ENCODE results near the gene PPP1R13B. TPM values are rescaled to one million over a fixed set of nuclear protein-coding genes. Genes with fewer than 3 reads are reported as not detected.

PPP1R13B gene
- total and polyA plus RNA-seq, 2 donors from 2014 or later: 15.1 to 69.4 TPM

- H3K9ac ChIP-seq (ENCODE audit: low read length in 3 of 3): no peak overlapping the region
- no peaks in the 10 kb centered on the region for H3K27me3 ChIP-seq (ENCODE audit: control insufficient read depth, insufficient read depth, low read length)
- no peaks in the 10 kb centered on the region for H3K36me3 ChIP-seq (ENCODE audit: control insufficient read depth in 2 of 3, insufficient read depth in 3 of 3, low read length in 3 of 3)
- H3K4me1 ChIP-seq (ENCODE audit: control insufficient read depth in 2 of 3, insufficient read depth in 2 of 3, low read depth in 1 of 3, low read length in 3 of 3): peaks cover 0 to 22% (median 14%) of the 10 kb centered on the region in 3 donors
- TF ChIP-seq, protein P1, sequence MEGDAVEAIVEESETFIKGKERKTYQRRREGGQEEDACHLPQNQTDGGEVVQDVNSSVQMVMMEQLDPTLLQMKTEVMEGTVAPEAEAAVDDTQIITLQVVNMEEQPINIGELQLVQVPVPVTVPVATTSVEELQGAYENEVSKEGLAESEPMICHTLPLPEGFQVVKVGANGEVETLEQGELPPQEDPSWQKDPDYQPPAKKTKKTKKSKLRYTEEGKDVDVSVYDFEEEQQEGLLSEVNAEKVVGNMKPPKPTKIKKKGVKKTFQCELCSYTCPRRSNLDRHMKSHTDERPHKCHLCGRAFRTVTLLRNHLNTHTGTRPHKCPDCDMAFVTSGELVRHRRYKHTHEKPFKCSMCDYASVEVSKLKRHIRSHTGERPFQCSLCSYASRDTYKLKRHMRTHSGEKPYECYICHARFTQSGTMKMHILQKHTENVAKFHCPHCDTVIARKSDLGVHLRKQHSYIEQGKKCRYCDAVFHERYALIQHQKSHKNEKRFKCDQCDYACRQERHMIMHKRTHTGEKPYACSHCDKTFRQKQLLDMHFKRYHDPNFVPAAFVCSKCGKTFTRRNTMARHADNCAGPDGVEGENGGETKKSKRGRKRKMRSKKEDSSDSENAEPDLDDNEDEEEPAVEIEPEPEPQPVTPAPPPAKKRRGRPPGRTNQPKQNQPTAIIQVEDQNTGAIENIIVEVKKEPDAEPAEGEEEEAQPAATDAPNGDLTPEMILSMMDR (IDR thresholded peaks at IDR 0.05; ENCODE audit: borderline replicate concordance, extremely low read depth, insufficient read depth): no peak
- no peak overlapping the region for H3K4me3 ChIP-seq (ENCODE audit: low read length in 3 of 3)
- no peaks in the 10 kb centered on the region for H3K9me3 ChIP-seq (ENCODE audit: control insufficient read depth in 2 of 3, insufficient read depth in 1 of 3, low read length in 3 of 3)
- FAIRE-seq (no peak), DNase-seq (no peak)
- no peak overlapping the region for H3K27ac ChIP-seq (ENCODE audit: low read depth in 2 of 2, low read length in 2 of 2)
- intact Hi-C loops (cut with DNase I): no loop called here
These were observed 27.6 kb upstream of the PPP1R13B start for GRCh38 chr14:103875010-103875409.

- TF ChIP-seq, protein P1 (IDR thresholded peaks at IDR 0.05; ENCODE audit: borderline replicate concordance, extremely low read depth, insufficient read depth): no peak
- intact Hi-C loops (cut with DNase I): no loop called here
- FAIRE-seq (no peak), DNase-seq (no peak)
- no peaks in the 10 kb centered on the region for H3K27me3 ChIP-seq (ENCODE audit: control insufficient read depth, insufficient read depth, low read length)
- no peaks in the 10 kb centered on the region for H3K9me3 ChIP-seq (ENCODE audit: control insufficient read depth in 2 of 3, insufficient read depth in 1 of 3, low read length in 3 of 3)
- peak overlapping the region in 1 of 3 donors; percentile 25 for H3K4me3 ChIP-seq (ENCODE audit: low read length in 3 of 3)
- H3K4me1 ChIP-seq (ENCODE audit: control insufficient read depth in 2 of 3, insufficient read depth in 2 of 3, low read depth in 1 of 3, low read length in 3 of 3): peaks cover 0 to 18% (median 14%) of the 10 kb centered on the region in 3 donors
- H3K9ac ChIP-seq (ENCODE audit: low read length in 3 of 3): no peak overlapping the region
- peak overlapping the region in 1 of 2 donors; percentile 14 for H3K27ac ChIP-seq (ENCODE audit: low read depth in 2 of 2, low read length in 2 of 2)
- H3K36me3 ChIP-seq (ENCODE audit: control insufficient read depth in 2 of 3, insufficient read depth in 3 of 3, low read length in 3 of 3): no peaks in the 10 kb centered on the region
These were observed 25.2 kb upstream of the PPP1R13B start for GRCh38 chr14:103872481-103873113.

DNA sequence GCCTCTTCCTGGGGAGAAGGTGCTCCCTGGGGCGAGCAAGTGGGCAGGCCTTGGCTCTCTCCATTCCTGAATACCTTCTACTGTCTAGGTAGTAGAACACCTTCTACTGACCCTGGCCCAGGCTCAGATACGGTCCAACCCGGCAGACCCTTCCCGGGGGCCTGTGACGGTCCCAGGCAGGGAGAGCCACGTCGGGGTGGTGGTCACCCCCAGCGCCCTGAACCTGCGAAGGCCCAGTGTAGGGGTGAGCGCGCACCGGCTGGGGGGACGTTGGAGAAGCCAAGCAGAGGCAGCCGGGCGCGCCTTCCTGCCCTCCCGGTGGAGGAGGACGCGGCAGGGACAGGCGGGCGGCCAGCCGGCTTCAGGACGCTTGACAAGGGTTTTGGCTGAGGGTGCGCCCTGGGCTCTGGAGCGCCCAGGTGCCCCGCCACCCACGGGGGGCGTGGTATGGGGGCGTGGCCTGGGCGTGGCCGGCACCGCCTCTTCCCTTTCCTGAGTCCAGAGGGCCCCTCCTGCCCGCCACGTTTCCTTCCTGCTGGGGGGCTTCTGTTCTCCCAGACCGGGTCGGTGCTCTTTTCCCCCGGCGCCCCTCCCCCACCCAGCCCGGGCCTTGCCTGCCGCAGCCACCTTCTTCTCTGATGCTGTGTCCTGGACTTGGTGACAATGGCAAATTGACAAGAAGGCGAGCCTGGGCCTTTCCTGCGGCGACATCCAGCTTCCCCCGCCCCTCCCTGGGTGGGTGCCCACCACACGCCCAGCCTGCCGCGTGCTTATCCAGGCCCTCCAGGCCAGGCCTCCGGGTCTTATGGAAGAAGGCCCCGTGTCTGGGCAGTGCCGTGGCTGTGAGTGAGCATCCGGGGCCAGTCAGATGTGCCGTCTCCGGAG lies 24.5 kb upstream of the PPP1R13B start:
- TF ChIP-seq, protein P1 (IDR thresholded peaks at IDR 0.05; ENCODE audit: borderline replicate concordance, extremely low read depth, insufficient read depth): no peak
- intact Hi-C loops (cut with DNase I): no loop called here
- Histone ChIP-seq H3K9me3 (ENCODE audit: control insufficient read depth in 2 of 3, insufficient read depth in 1 of 3, low read length in 3 of 3) (no peaks in the 10 kb centered on the region), H3K4me3 (ENCODE audit: low read length in 3 of 3) (peak overlapping the region in 2 of 3 donors; percentile 7 to 25), H3K27ac (ENCODE audit: low read depth in 2 of 2, low read length in 2 of 2) (peak overlapping the region in 1 of 2 donors; percentile 14), H3K9ac (ENCODE audit: low read length in 3 of 3) (no peak overlapping the region), H3K27me3 (ENCODE audit: control insufficient read depth, insufficient read depth, low read length) (no peaks in the 10 kb centered on the region), H3K4me1 (ENCODE audit: control insufficient read depth in 2 of 3, insufficient read depth in 2 of 3, low read depth in 1 of 3, low read length in 3 of 3) (peaks cover 0 to 22% (median 14%) of the 10 kb centered on the region in 3 donors), H3K36me3 (ENCODE audit: control insufficient read depth in 2 of 3, insufficient read depth in 3 of 3, low read length in 3 of 3) (no peaks in the 10 kb centered on the region)
- FAIRE-seq: no peak
- DNase-seq: peak; percentile 54 to 90 (median 80)
